Keratinocyte (primary cell): ENCODE measurements around the gene SPATA20. TPM values are rescaled to one million over a fixed set of nuclear protein-coding genes. Genes with fewer than 3 reads are reported as not detected.
A peak's percentile ranks its signal among the peaks of the same experiment; 100 is the strongest.

Experiments
- DNase-seq: peaks from one replicate; pipeline ENCODE4 v3.0.0-alpha.2; 2011; ENCODE audit warnings: low read depth, missing footprints, low spot score
- FAIRE-seq: peaks from 2 replicates; lab custom pipeline; 2011; peaks lifted over from hg19 to GRCh38; lab: Jason Lieb, UNC
- H2AFZ ChIP-seq: 2 replicates; pipeline ENCODE4 v1.6.0; 2012; ENCODE audit warnings: low read length, control low read depth, inconsistent platforms; ENCODE audit not compliant: control insufficient read depth
- H3K27ac ChIP-seq: 2 replicates; pipeline ENCODE4 v1.5.1; 2011; ENCODE audit warnings: low read length; ENCODE audit not compliant: control insufficient read depth, insufficient read depth
- H3K27me3 ChIP-seq: 3 replicates; pipeline ENCODE4 v1.6.0; 2011; ENCODE audit warnings: low read length; ENCODE audit not compliant: control insufficient read depth, insufficient read depth; ENCODE audit errors: extremely low read depth
- H3K36me3 ChIP-seq, 2 experiments: 2 replicates in 1 of 2; 3 replicates in 1 of 2; pipeline ENCODE4 v1.5.1; 2011; ENCODE audit warnings: low read length in 2 of 2, mild to moderate bottlenecking in 1 of 2; ENCODE audit not compliant: control insufficient read depth in 2 of 2, insufficient read depth in 2 of 2; ENCODE audit errors: extremely low read depth in 1 of 2
- H3K4me1 ChIP-seq: 3 replicates; pipeline ENCODE4 v1.5.1; 2011; ENCODE audit warnings: low read length; ENCODE audit not compliant: control insufficient read depth, insufficient read depth; ENCODE audit errors: extremely low read depth
- H3K4me2 ChIP-seq: 3 replicates; pipeline ENCODE4 v1.6.0; 2011; ENCODE audit warnings: low read depth, low read length; ENCODE audit not compliant: control insufficient read depth, insufficient read depth; ENCODE audit errors: extremely low read depth
- H3K4me3 ChIP-seq, 3 experiments: fragments of 200-600 bp in 1 of 3; sonication (generic) in 1 of 3; 2 replicates in 2 of 3; 3 replicates in 1 of 3; pipeline ENCODE4 v1.5.1; 2011 to 2016; ENCODE audit warnings: low read length in 3 of 3, mild to moderate bottlenecking in 3 of 3, control low read depth in 2 of 3, inconsistent platforms in 1 of 3, low read depth in 1 of 3, mixed read lengths in 1 of 3, mixed run types in 1 of 3, moderate library complexity in 1 of 3; ENCODE audit not compliant: control insufficient read depth in 2 of 3, insufficient read depth in 2 of 3; ENCODE audit errors: extremely low read depth in 1 of 3
- H3K79me2 ChIP-seq: 2 replicates; pipeline ENCODE4 v1.6.0; 2012; ENCODE audit warnings: low read length; ENCODE audit not compliant: control insufficient read depth, insufficient read depth
- H3K9ac ChIP-seq: 3 replicates; pipeline ENCODE4 v1.6.0; 2011; ENCODE audit warnings: low read length; ENCODE audit not compliant: control insufficient read depth, insufficient read depth; ENCODE audit errors: extremely low read depth
- H3K9me1 ChIP-seq: 3 replicates; pipeline ENCODE4 v1.6.0; 2011; ENCODE audit warnings: low read length; ENCODE audit not compliant: control insufficient read depth, insufficient read depth; ENCODE audit errors: extremely low read depth
- H3K9me3 ChIP-seq: 2 replicates; pipeline ENCODE4 v1.5.1; 2012; ENCODE audit warnings: low read depth, low read length; ENCODE audit not compliant: control insufficient read depth
- H4K20me1 ChIP-seq: 3 replicates; pipeline ENCODE4 v1.6.0; 2011; ENCODE audit warnings: low read length; ENCODE audit not compliant: control insufficient read depth, insufficient read depth; ENCODE audit errors: extremely low read depth
- CTCF ChIP-seq, 3 experiments: IDR thresholded peaks in 1 of 3; conservative IDR thresholded peaks in 1 of 3; optimal IDR thresholded peaks in 1 of 3; 2 replicates in 2 of 3; 3 replicates in 1 of 3; pipeline versions ENCODE3 to v1.5.1; 2011; ENCODE audit warnings: low read length in 3 of 3, mild to moderate bottlenecking in 3 of 3, moderate library complexity in 2 of 3, control low read depth in 1 of 3, inconsistent platforms in 1 of 3; ENCODE audit not compliant: insufficient read depth in 2 of 3; ENCODE audit errors: extremely low read depth in 1 of 3
- EZH2 ChIP-seq: IDR thresholded peaks from one replicate; pipeline ENCODE4 v1.6.1; 2012; ENCODE audit warnings: inconsistent platforms, mild to moderate bottlenecking, low read length, moderate library complexity
- dilution Hi-C: fragments of 300-500 bp; cut with MboI; formaldehyde crosslinking; loops from one replicate; pipeline ENCODE4 v1.7.0; 2020; ENCODE audit warnings: low sequenced_read_pairs; ENCODE audit not compliant: extremely low pct_ligation_motif_present
- polyA plus RNA-seq, 5 experiments: library from polyadenylated mRNA; depleted of rRNA in 3 of 5; stranded (reverse) in 3 of 5; stranded (forward) in 1 of 5; unstranded in 1 of 5; fragments of >200 nt; gene quantifications; 1 replicate in 1 of 5; 2 replicates in 3 of 5; 3 replicates in 1 of 5; pipeline versions ENCODE4 v1.2.1 to v1.2.3, GENCODE V29; 2011 to 2012; ENCODE audit warnings: missing spikeins in 2 of 5, low read depth in 1 of 5, low replicate concordance in 1 of 5

The SPATA20 gene
- polyA plus RNA-seq, 1 donor (not counting 4 experiments of a cell fraction or from before 2014, with no cell fraction given): 17.2 TPM

- Histone ChIP-seq H3K9me1 (no peaks in the 10 kb centered on the region), H3K4me3 (no peak overlapping the region), H3K9me3 (no peaks in the 10 kb centered on the region), H2AFZ (no peak overlapping the region), H3K27ac (no peak overlapping the region), H3K4me1 (peaks cover 29% of the 10 kb centered on the region), H3K36me3 (peaks cover 4 to 9% of the 10 kb centered on the region in 2 experiments), H3K27me3 (no peaks in the 10 kb centered on the region), H3K4me2 (no peak overlapping the region), H3K79me2 (peaks cover 42% of the 10 kb centered on the region), H4K20me1 (peaks cover under 1% of the 10 kb centered on the region), H3K9ac (no peak overlapping the region)
- FAIRE-seq (peak; percentile 66), DNase-seq (no peak)
- dilution Hi-C loops: no loop called here
- TF ChIP-seq EZH2: no peak
- TF ChIP-seq CTCF (optimal IDR thresholded peaks at IDR 0.05 in 1 of 3, IDR thresholded peaks at IDR 0.05 in 1 of 3, conservative IDR thresholded peaks at IDR 0.05 in 1 of 3; ENCODE audit: extremely low read depth in 1 of 3, insufficient read depth in 2 of 3, low read length in 3 of 3): no peak
Measured at GRCh38 chr17:50531428-50532025, 15.4 kb upstream of the SPATA20 start.

- H3K4me2 ChIP-seq: peak within 1 kb of the TSS; percentile 93
- peak in 1 of 3 experiments; percentile 36 for TF ChIP-seq CTCF (optimal IDR thresholded peaks at IDR 0.05 in 1 of 3, IDR thresholded peaks at IDR 0.05 in 1 of 3, conservative IDR thresholded peaks at IDR 0.05 in 1 of 3; ENCODE audit: extremely low read depth in 1 of 3, insufficient read depth in 2 of 3, low read length in 3 of 3)
- no peak for TF ChIP-seq EZH2
Measured at GRCh38 chr17:50532452-50533024, 14.4 kb upstream of the SPATA20 start, which contains the start of gene EPN3. EPN3 (plus strand) TSS chr17:50532735; CDS start chr17:50536557, 3,822 bp downstream.

More at GRCh38 chr17:50532452-50533024, 14.4 kb upstream of the SPATA20 start, which contains the start of gene EPN3:
- H3K36me3 ChIP-seq: peaks cover 5 to 18% of the 10 kb centered on the region in 2 experiments
- dilution Hi-C loops: no loop called here
- H2AFZ ChIP-seq: peak within 1 kb of the TSS; percentile 38
- peaks cover 53% of the 10 kb centered on the region for H3K79me2 ChIP-seq
- H3K9me1 ChIP-seq: no peaks in the 10 kb centered on the region
- peak within 1 kb of the TSS; percentile 82 for H3K9ac ChIP-seq
- H3K4me3 ChIP-seq: peak within 1 kb of the TSS; percentile 67 to 82 (median 70)
- FAIRE-seq (peak; percentile 70), DNase-seq (no peak)
- H3K4me1 ChIP-seq: peaks cover 39% of the 10 kb centered on the region
- no peaks in the 10 kb centered on the region for H3K27me3 ChIP-seq
- peak within 1 kb of the TSS; percentile 71 for H3K27ac ChIP-seq
- peaks cover 2% of the 10 kb centered on the region for H4K20me1 ChIP-seq
- H3K9me3 ChIP-seq: no peaks in the 10 kb centered on the region
